HL-60 (cell line): ENCODE results near the gene KIF11.

Source experiments
- DNase-seq, 2 experiments: peaks; one replicate each; pipeline ENCODE4 v3.0.0-alpha.2; 2010 to 2020; ENCODE audit warnings: low read depth in 1 of 2, low spot score in 1 of 2
- H3K27ac ChIP-seq: fragments of 250-450 bp; sonication (Bioruptor Pico); replicated peaks from 2 replicates; pipeline ENCODE4 v1.5.1; 2020; ENCODE audit warnings: mild to moderate bottlenecking, moderate library complexity
- H3K27me3 ChIP-seq: fragments of 250-450 bp; sonication (Bioruptor Pico); 2 replicates; pipeline ENCODE4 v1.5.1; 2021; ENCODE audit warnings: mild to moderate bottlenecking, moderate library complexity; ENCODE audit not compliant: insufficient read depth, poor library complexity, severe bottlenecking
- H3K4me3 ChIP-seq: replicated peaks from 2 replicates; pipeline ENCODE4 v1.5.1; 2011; ENCODE audit warnings: mild to moderate bottlenecking, control low read depth, low read length; ENCODE audit not compliant: insufficient read depth
- GABPA ChIP-seq: IDR thresholded peaks from 2 replicates; pipeline ENCODE4 v1.6.1; 2012; ENCODE audit warnings: low read depth
- POLR2AphosphoS5 ChIP-seq: IDR thresholded peaks from 2 replicates; pipeline ENCODE4 v1.6.1; 2012; ENCODE audit warnings: low read depth
- SPI1 ChIP-seq: IDR thresholded peaks from 2 replicates; pipeline ENCODE4 v1.6.1; 2012; ENCODE audit warnings: low read depth, mild to moderate bottlenecking, borderline replicate concordance
- TF ChIP-seq, protein P1 (sequence below): IDR thresholded peaks from one replicate; pipeline ENCODE4 v1.5.1; 2011; ENCODE audit warnings: low read length, control low read depth, inconsistent platforms; ENCODE audit not compliant: insufficient read depth
- TF ChIP-seq, protein P2 (sequence below): IDR thresholded peaks from 2 replicates; pipeline ENCODE4 v1.6.1; 2012; ENCODE audit warnings: low read depth; ENCODE audit not compliant: insufficient replicate concordance

Gene KIF11

DNA sequence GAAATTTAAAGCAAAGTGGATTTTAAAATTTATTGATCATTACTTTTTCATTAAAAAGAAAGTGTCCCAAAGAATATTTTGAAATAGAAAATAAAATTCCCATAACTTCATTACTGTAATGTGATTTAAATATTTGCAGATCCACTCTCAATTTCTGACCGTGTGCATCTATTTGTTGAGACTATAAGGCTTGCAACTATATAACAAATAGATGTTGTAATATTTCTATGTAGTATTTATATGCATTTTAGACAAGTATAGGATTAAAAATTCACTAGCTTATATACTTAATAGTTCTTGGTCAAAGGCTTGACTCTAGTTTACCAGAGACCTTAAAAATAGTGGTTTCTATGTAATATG is 100.6 kb downstream of the KIF11 start:
- Histone ChIP-seq H3K4me3 (no peak overlapping the region), H3K27ac (no peak overlapping the region), H3K27me3 (no peaks in the 10 kb centered on the region)
- TF ChIP-seq, protein P1, sequence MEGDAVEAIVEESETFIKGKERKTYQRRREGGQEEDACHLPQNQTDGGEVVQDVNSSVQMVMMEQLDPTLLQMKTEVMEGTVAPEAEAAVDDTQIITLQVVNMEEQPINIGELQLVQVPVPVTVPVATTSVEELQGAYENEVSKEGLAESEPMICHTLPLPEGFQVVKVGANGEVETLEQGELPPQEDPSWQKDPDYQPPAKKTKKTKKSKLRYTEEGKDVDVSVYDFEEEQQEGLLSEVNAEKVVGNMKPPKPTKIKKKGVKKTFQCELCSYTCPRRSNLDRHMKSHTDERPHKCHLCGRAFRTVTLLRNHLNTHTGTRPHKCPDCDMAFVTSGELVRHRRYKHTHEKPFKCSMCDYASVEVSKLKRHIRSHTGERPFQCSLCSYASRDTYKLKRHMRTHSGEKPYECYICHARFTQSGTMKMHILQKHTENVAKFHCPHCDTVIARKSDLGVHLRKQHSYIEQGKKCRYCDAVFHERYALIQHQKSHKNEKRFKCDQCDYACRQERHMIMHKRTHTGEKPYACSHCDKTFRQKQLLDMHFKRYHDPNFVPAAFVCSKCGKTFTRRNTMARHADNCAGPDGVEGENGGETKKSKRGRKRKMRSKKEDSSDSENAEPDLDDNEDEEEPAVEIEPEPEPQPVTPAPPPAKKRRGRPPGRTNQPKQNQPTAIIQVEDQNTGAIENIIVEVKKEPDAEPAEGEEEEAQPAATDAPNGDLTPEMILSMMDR = no peak
- no peak for TF ChIP-seq GABPA
- no peak for TF ChIP-seq SPI1
- TF ChIP-seq, protein P2, sequence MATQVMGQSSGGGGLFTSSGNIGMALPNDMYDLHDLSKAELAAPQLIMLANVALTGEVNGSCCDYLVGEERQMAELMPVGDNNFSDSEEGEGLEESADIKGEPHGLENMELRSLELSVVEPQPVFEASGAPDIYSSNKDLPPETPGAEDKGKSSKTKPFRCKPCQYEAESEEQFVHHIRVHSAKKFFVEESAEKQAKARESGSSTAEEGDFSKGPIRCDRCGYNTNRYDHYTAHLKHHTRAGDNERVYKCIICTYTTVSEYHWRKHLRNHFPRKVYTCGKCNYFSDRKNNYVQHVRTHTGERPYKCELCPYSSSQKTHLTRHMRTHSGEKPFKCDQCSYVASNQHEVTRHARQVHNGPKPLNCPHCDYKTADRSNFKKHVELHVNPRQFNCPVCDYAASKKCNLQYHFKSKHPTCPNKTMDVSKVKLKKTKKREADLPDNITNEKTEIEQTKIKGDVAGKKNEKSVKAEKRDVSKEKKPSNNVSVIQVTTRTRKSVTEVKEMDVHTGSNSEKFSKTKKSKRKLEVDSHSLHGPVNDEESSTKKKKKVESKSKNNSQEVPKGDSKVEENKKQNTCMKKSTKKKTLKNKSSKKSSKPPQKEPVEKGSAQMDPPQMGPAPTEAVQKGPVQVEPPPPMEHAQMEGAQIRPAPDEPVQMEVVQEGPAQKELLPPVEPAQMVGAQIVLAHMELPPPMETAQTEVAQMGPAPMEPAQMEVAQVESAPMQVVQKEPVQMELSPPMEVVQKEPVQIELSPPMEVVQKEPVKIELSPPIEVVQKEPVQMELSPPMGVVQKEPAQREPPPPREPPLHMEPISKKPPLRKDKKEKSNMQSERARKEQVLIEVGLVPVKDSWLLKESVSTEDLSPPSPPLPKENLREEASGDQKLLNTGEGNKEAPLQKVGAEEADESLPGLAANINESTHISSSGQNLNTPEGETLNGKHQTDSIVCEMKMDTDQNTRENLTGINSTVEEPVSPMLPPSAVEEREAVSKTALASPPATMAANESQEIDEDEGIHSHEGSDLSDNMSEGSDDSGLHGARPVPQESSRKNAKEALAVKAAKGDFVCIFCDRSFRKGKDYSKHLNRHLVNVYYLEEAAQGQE = no peak
- TF ChIP-seq POLR2AphosphoS5 = no peak
- DNase-seq = no peak

DNA sequence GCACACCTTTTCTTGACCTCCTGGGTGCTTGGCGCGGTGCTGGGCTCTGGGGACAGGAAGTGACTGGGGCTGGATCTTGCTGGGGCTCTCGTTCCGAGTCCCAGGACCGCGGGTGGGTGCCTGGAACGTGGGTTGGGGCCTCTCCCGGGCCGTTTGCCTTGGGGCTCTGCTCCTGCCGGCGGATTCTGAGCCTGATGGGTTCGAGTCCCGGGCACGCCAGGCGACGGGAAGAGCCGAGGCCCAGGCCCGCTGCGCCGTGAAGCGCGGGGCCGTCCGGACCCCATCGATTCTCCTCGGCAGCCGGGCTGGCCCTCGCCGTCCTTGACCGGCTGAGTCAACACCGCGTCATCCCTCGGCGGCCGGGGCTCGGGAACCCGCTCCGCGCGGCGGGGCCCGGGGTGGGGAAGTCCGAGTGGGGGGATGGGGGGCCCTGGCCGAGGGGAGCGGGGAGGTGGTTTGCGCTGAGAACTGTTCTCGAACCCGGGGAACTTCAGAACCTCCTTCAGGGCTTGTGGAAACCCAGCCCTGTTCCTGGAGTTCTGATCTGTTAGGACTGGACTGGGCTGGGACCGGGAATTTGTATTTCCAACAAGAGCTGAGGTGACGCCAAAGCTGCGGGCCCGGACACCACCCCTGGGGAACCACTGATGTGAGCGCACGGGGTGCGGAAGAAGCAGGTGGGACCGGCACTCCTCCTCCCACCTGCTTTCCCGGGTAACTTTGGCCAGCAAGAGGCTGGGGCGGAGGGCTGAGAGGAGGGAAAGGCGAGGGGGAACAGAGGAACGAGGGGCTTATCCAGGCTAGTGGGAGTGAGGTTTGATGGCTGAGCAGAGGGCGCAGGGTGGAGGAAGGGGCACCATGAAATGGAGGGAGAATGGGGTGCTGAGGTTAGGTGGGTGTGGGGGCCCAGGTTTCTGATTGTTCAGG is 103.0 kb downstream of the KIF11 start:
- H3K27ac ChIP-seq = no peak overlapping the region
- H3K4me3 ChIP-seq = no peak overlapping the region
- TF ChIP-seq POLR2AphosphoS5 = peak; percentile 43; the same call in 1 of the 2 replicates
- no peak for TF ChIP-seq GABPA
- H3K27me3 ChIP-seq = no peaks in the 10 kb centered on the region
- no peak for DNase-seq

DNA sequence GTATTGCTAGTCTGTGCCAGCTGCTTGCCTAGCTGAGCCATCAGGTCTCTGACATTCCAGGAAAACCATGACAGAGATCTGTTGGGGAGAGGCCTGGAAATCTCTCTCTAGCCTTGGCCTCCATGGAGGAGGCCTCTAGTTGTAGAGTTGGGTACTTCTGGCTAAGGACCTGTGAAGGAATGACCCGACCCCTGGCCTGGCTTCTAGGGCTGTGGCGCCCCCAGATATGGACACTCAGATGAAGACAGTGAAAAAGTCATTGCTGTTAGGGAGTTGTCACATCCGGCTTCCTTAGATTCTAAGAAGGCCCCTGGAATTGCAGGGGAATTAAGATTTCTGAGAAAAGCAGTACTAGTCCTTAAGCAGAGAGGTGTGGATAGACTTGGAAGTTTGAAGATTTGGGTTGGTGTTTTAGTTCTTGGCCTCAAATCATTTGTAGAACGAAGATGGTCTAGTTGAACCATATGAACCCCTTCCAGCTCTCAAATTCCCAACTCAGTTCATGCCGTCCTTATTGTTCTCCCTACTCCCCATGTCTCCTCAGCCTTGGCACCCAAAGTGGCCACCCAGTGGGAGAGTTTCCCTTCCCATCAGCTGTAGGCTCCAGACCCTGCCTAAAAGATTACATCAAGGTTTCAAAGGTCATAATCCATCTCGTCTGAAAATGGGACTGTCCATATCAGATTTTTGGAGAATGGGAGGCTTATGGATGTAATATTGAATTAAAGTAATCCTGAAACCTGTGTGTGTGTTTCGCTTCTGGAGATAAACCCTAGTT is 103.9 kb downstream of the KIF11 start:
- no peak for TF ChIP-seq GABPA
- TF ChIP-seq, protein P2 = no peak
- TF ChIP-seq POLR2AphosphoS5 = no peak
- no peak for TF ChIP-seq SPI1
- TF ChIP-seq, protein P1 = no peak
- DNase-seq = no peak
- no peak overlapping the region for H3K4me3 ChIP-seq
- H3K27me3 ChIP-seq = no peaks in the 10 kb centered on the region
- H3K27ac ChIP-seq = no peak overlapping the region
